ENCODE measurements around the gene NTM.
"Not testable (repeated sequence)": the region's sequence is repeated elsewhere in the genome, so short reads cannot be mapped to it uniquely, and the experiment has no call there.

Gene NTM

GRCh38 chr11:132312161-132312560 is 941.7 kb downstream of the NTM start:
- DNase-seq = no peak

GRCh38 chr11:132312701-132313111 is 942.3 kb downstream of the NTM start:
- no peak for DNase-seq

GRCh38 chr11:132314911-132315455 is 944.6 kb downstream of the NTM start:
- DNase-seq = no peak

GRCh38 chr11:132315696-132316095 is 945.3 kb downstream of the NTM start:
- DNase-seq = no peak

- DNase-seq = no peak
Measured at GRCh38 chr11:132318421-132319157, 948.2 kb downstream of the NTM start.

- not testable (repeated sequence) for DNase-seq
Measured at GRCh38 chr11:132319419-132319818, 949.0 kb downstream of the NTM start.

- DNase-seq = no peak
Measured at GRCh38 chr11:132330515-132330914, 960.1 kb downstream of the NTM start.

GRCh38 chr11:132332521-132332920 is 962.1 kb downstream of the NTM start:
- DNase-seq = no peak

- no peak for DNase-seq
Measured at GRCh38 chr11:132334769-132335280, 964.4 kb downstream of the NTM start.

GRCh38 chr11:132335311-132335710 is 964.9 kb downstream of the NTM start:
- no peak for DNase-seq

- DNase-seq = no peak
Measured at GRCh38 chr11:132336781-132337535, 966.5 kb downstream of the NTM start.

GRCh38 chr11:132337819-132338416 is 967.5 kb downstream of the NTM start:
- DNase-seq = no peak

- no peak for DNase-seq
Measured at GRCh38 chr11:132342408-132342807, 972.0 kb downstream of the NTM start.

GRCh38 chr11:132343445-132344175 is 973.2 kb downstream of the NTM start:
- DNase-seq = no peak

GRCh38 chr11:132346558-132347148 is 976.2 kb downstream of the NTM start:
- no peak for DNase-seq

GRCh38 chr11:132347156-132348090 is 977.0 kb downstream of the NTM start:
- DNase-seq = no peak

GRCh38 chr11:132349811-132350733 is 979.7 kb downstream of the NTM start:
- no peak for DNase-seq

- no peak for DNase-seq
Measured at GRCh38 chr11:132351050-132351449, 980.6 kb downstream of the NTM start.

- DNase-seq = no peak
Measured at GRCh38 chr11:132352497-132352896, 982.1 kb downstream of the NTM start.

- DNase-seq = no peak
Measured at GRCh38 chr11:132353255-132353654, 982.8 kb downstream of the NTM start.
